Measurements from ENCODE around the gene SV2B.

SV2B gene

GRCh38 chr15:91238644-91239425, 138.8 kb downstream of the SV2B start:
- no peak for DNase-seq

DNA sequence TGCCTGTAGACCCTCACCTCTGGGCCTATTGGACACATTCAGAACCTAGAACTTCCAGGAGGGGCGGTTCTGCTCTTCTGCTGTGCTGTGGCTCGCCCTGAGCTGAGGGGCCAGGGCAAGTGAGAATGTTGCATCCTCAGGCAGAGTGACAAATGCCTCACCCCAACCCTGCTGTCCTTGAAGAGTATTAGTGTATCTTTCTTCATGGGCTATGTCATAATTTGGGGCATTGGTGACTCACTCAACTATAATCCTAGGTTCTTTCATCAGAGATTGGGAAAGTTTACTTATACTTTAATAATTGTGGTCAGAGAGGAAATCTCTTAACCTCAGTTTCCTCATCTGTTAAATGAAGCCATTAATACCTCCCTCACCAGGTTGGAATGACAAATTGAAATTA, 143.8 kb downstream of the SV2B start:
- DNase-seq = no peak

GRCh38 chr15:91244919-91245318, 144.9 kb downstream of the SV2B start:
- DNase-seq = no peak

DNA sequence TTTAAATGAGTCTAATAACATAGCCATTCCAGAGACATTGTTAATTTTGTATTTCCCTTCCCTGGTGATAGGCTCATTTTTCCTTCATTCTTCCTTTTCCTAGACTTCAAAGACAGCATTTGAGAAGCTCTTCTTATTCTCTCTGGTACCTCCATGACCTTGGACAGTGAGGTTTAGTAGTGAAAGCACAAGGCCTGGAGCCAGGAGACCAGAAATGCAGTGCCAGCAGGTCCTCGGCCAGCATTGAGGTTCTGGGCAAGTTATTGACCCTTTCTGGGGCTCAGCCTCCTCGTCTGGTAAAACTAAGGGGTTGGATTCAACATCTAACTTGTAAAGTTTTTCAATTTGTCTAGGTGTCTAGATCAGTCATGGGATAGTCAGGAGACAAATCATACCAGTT, 146.9 kb downstream of the SV2B start:
- DNase-seq = no peak

- DNase-seq = no peak
Observed at GRCh38 chr15:91249591-91249990, 149.5 kb downstream of the SV2B start.

- DNase-seq = no peak
Observed at GRCh38 chr15:91252322-91252721, 152.3 kb downstream of the SV2B start.

DNA sequence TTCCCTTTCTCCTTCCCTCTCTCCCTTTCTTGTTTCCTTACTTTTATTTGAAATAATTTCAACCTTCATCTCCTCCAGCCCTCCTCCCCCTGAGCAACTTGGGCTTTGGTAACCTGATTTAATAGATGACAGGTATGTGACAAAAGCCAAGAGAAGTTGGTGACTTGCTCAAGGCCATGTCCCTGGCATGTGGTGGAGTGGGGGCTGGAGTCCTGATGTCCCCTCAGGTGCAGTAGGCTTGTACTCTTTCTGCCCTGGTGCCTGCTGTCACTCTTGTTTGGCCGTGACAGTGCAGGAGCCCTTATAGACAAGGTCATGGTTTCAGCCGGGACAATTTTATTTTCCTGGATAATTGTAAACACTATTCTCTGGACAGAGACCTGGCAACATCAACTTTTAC, 152.7 kb downstream of the SV2B start:
- DNase-seq = no peak

DNA sequence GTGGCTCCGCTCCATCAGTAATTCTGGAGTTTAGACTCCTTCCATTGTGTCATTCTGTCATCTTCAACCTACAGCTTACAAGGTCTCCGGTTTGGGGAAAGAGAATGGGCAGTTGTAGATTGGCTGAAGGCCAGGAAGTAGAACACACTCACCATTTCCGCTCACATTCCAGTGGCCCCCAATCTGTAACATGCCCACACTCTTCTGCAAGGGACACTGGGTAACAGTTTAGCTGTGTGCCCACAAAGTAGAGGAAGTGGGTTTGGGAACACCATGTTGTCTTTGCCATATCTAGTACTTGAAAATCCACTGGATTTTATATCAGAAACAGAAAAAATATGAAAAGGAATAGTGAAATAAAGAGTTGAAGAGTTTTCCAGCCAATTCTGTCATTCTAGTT, 153.5 kb downstream of the SV2B start:
- DNase-seq = no peak

- DNase-seq = no peak
Observed at GRCh38 chr15:91254766-91255165, 154.7 kb downstream of the SV2B start.

- DNase-seq = no peak
Observed at GRCh38 chr15:91255670-91256192, 155.7 kb downstream of the SV2B start.

DNA sequence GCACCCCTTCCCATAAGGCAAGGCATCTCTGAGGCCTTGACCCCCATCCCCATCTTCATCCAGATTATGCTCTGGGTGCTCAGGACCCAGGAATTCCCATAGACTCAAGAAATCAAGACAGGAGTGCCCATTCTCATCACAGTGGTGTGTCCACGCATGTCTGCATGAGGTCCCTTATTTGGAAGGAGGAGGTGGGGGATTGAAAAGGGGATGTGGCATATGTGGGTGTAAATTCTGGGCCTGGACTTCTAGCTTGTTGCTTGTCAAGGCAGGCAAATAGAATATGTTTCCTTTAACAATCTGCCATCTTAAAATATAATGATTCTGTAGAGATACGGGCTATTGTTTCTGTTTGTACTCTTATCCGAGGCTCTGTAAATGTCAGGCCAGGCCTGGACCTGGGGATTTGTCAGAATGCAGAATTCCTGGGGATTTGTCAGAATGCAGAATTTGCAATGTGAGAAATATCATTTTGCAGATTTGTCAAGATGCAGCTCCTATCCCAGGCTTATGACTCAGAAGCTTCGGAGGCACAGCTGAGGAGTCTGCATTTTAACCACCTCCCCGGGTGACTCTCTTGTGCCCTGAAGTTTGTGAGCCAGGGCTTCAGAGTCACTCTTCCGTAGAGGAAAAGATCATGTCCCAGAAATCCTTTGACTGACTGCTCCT, 157.8 kb downstream of the SV2B start:
- DNase-seq = no peak

- no peak for DNase-seq
Observed at GRCh38 chr15:91258415-91258759, 158.3 kb downstream of the SV2B start.

- DNase-seq = no peak
Observed at GRCh38 chr15:91259077-91259476, 159.0 kb downstream of the SV2B start.

GRCh38 chr15:91261345-91261744, 161.3 kb downstream of the SV2B start:
- no peak for DNase-seq

DNA sequence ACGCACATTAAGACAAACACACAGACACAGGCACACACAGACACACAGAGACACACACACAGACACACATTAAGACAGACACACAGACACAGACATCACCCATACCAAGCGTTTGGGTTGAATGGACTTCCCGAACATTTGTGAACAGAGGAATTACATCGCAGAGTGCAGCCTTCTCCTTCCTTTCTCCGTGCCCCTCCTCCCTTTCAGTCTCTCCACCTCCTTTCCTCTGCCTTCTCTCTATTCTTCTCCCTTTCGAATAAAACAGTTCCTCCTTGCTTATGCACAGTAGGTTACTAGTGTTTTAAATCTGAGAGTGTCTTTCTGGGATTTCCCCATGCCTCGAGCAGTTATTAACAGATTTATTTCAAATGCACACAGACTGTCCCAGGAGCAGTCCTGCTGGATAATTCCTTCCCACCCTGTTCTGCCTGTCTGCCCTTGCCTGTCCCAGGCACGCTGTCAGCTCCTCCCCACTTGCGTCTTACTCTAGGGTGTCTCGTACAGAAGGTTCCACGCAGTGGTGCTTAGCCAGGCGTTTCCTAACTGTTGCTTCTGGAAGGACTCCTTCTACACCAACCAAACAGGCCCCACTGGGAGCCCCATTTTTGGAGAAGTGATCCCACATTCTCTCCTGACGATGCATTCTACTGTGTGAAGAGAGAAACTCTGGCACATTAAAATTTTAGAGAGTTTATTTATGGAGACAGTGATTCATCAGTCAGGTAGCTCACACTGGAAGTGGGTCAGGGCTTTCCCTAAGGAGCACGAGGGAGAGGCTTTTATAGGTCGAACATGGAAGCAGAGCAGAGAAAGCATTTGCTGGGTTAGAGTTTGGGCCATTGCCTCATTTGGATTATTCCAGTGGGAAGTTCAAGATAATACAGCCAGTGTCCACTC, 163.8 kb downstream of the SV2B start:
- no peak for DNase-seq

DNA sequence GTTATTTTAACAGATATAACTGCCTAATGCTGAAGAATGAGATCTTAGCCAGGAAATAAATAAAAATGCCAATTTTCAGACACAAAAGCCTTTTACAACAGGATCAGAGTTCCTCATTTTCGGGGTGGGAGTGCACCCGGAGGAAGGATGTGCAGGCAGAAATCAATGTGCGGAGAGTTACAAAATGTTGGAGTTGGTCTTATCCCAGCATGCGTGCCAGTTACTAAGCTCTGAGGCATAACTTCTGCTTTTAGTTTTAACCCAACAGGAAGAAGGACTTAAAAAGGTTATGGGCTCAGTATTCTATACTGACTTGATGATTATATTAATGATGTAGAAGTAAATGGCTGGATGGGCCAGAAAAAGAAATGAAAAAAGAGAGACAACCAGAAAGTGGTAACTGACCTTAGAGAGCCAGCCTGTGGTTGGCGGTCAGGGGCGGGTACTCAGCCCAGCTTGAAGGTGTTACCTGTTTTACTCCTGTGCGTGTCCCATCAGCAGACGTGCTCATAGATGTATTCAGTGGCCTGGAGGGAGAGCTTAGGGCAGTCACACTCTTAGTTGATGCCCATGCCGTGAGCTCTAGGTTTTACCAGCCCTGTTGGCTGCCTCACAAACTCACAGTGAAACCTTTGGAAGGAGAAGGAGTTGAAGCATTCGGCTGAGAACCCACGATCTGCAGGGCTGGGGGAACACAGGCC, 164.7 kb downstream of the SV2B start:
- DNase-seq = no peak

DNA sequence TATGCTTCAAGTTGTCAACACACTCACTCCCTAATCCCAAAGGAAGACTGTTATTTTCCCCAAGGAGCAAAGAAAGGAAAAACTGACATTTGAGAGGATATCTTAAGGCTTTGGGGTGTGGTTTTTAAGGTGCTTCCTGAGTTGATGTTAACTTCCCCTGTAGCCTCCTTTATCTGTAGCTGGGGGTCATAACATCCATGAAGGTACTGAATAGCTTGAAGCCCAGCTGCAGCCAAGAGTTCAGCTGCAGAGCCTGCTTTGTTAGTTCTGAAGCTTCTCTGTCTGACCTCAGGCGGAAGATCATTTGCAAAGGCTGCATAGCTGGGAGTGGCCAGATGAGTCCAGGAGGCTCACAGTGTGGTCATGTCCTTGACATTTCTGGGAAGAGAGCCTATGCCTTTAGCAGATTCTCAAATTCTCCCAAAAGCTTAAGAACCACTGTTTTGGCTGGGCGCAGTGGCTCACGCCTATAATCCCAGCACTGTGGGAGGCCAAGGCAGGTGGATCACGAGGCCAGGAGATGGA, 165.4 kb downstream of the SV2B start:
- no peak for DNase-seq

- DNase-seq = no peak
Observed at GRCh38 chr15:91268510-91268909, 168.5 kb downstream of the SV2B start.

DNA sequence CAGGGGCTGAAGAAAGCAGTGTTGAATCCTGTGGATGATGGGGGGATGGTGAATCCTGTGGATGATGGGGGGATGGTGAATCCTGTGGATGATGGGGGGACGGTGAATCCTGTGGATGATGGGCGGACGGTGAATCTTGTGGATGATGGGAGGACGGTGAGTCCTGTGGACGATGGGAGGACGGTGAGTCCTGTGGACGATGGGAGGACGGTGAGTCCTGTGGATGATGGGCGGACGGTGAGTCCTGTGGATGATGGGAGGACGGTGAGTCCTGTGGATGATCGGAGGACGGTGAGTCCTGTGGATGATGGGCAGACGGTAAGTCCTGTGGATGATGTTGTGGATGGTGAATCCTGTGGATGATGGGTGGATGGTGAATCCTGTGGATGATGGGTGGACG, 170.7 kb downstream of the SV2B start:
- no peak for DNase-seq

DNA sequence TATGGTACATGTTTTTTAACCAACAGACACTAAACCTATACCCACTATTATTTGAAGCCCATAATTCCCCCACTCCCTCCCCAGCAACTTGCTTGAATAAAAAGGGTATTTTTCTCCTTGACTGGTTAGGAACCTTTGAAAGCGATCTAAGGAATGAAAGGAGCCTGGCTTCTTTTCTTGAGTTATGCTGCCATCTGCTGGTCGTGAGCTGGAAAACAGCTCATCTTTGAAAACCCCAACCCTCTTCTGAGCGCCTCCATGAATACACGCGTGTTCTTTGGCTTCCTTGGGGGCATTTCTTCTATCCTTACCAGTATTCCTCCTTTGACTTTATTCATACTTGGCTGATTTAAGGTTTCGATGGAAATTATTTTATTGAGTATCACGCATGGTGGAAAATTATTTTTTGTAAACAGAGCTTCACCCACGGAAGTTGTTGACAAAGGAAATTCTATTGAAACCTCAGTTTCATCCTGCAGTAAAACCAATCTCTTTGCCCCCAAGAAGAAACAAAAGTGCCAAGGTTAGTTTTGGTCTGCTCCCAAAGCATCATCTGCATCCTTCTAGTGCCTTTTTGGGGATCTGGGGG, 171.6 kb downstream of the SV2B start:
- peak; percentile 46 for DNase-seq

DNA sequence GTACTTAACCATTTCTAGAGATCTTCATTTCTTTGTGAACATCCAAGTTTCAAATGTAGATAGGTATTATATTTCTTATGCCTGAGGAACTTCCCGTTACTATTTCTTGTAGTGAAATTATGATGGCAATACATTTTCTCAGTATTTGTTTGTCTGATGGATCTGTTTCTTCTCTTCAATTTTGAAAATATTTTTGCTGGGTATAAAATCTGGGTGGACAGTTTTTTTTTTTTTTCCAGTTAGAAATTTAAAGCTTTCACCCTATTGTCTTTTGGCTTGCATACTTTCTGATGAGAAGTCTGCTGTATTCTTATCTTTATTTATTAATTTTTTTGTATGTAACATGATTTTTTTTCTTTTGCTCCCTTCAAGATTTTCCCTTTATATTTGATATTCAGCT, 175.8 kb downstream of the SV2B start:
- no peak for DNase-seq

DNA sequence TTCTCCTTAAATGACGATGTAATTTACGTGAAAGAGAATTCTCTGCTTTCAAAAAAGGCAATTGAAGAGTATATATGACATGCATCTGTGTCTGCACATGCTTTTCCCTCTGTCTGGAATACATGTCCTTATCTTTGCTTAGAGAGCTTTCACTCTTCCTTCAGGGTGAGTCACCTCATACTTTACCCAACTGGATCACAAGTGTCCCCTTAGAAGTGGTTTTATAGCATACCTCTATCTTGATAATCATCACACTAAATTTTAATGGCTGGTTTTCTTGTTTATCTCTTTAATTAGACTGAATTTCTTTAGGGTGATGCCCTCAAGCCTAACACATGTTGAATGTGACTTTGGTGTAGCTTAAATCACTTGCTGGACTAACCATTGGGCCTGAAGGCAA, 178.9 kb downstream of the SV2B start:
- no peak for DNase-seq

Data from amniotic stem cell (primary cell).